HG03045 (cell line): ENCODE results near the gene SELENBP1.

Experiments
- ATAC-seq: cut with Tn5 transposase; IDR thresholded peaks from one replicate; pipeline ENCODE4 v1.9.1; 2021; ENCODE audit warnings: mild to moderate bottlenecking, moderate library complexity; ENCODE audit not compliant: unreplicated experiment

SELENBP1 gene

GRCh38 chr1:151346082-151346768 lies 26.3 kb downstream of the SELENBP1 start:
- ATAC-seq: no peak

GRCh38 chr1:151344291-151344690 lies 28.2 kb downstream of the SELENBP1 start:
- ATAC-seq: no peak

GRCh38 chr1:151343587-151343986 lies 28.9 kb downstream of the SELENBP1 start:
- no peak for ATAC-seq

- ATAC-seq: no peak
Observed at GRCh38 chr1:151342569-151342968, 29.9 kb downstream of the SELENBP1 start.

GRCh38 chr1:151342021-151342420 lies 30.5 kb downstream of the SELENBP1 start:
- ATAC-seq: no peak

GRCh38 chr1:151340870-151341754 lies 31.4 kb downstream of the SELENBP1 start:
- no peak for ATAC-seq

GRCh38 chr1:151336556-151336955 lies 35.9 kb downstream of the SELENBP1 start:
- no peak for ATAC-seq

GRCh38 chr1:151334822-151335221 lies 37.7 kb downstream of the SELENBP1 start:
- ATAC-seq: no peak

- peak; percentile 15 for ATAC-seq
Observed at GRCh38 chr1:151327903-151328674, 44.4 kb downstream of the SELENBP1 start.

- peak; percentile 79 for ATAC-seq
Observed at GRCh38 chr1:151327223-151327902, 45.1 kb downstream of the SELENBP1 start, which contains the start of gene PI4KB. Gene PI4KB, minus strand, starts transcription at chr1:151327416. Its CDS starts 10,935 bp downstream, at chr1:151316481.

- peak; percentile 41 for ATAC-seq
Observed at GRCh38 chr1:151326619-151327222, 45.8 kb downstream of the SELENBP1 start.

GRCh38 chr1:151325646-151326429 lies 46.7 kb downstream of the SELENBP1 start:
- no peak for ATAC-seq

- no peak for ATAC-seq
Observed at GRCh38 chr1:151325231-151325630, 47.3 kb downstream of the SELENBP1 start.

GRCh38 chr1:151324390-151324930 lies 48.0 kb downstream of the SELENBP1 start:
- no peak for ATAC-seq

GRCh38 chr1:151318975-151319374 lies 53.5 kb downstream of the SELENBP1 start:
- no peak for ATAC-seq

GRCh38 chr1:151315565-151316235 lies 56.8 kb downstream of the SELENBP1 start:
- no peak for ATAC-seq
